Endothelial cell of hepatic sinusoid (primary cell): ENCODE measurements around the gene IGSF9B.

Source experiments
- in situ Hi-C: cut with HindIII; loops from 2 replicates; pipeline ENCODE4 v1.10.0; 2017; ENCODE audit warnings: low sequenced_read_pairs

Gene IGSF9B

GRCh38 chr11:133905677-133906156, 51.1 kb downstream of the IGSF9B start:
- in situ Hi-C loops, result no loop called here

GRCh38 chr11:133904818-133905515, 51.8 kb downstream of the IGSF9B start:
- in situ Hi-C loops, result no loop called here

- in situ Hi-C loops, result no loop called here
Observed at GRCh38 chr11:133903875-133904817, 52.6 kb downstream of the IGSF9B start.

GRCh38 chr11:133903056-133903455, 53.7 kb downstream of the IGSF9B start:
- in situ Hi-C loops, result no loop called here

- in situ Hi-C loops, result no loop called here
Observed at GRCh38 chr11:133902506-133902905, 54.3 kb downstream of the IGSF9B start.

GRCh38 chr11:133901999-133902398, 54.8 kb downstream of the IGSF9B start:
- in situ Hi-C loops, result no loop called here

GRCh38 chr11:133901316-133901715, 55.5 kb downstream of the IGSF9B start:
- in situ Hi-C loops, result no loop called here

- in situ Hi-C loops, result no loop called here
Observed at GRCh38 chr11:133900176-133901105, 56.3 kb downstream of the IGSF9B start.

GRCh38 chr11:133898770-133899115, 58.0 kb downstream of the IGSF9B start:
- in situ Hi-C loops, result no loop called here

GRCh38 chr11:133898031-133898769, 58.6 kb downstream of the IGSF9B start:
- in situ Hi-C loops, result no loop called here

- in situ Hi-C loops, result no loop called here
Observed at GRCh38 chr11:133897331-133897650, 59.5 kb downstream of the IGSF9B start.

- in situ Hi-C loops, result no loop called here
Observed at GRCh38 chr11:133896642-133897330, 60.0 kb downstream of the IGSF9B start.

GRCh38 chr11:133896028-133896427, 60.7 kb downstream of the IGSF9B start:
- in situ Hi-C loops, result no loop called here

- in situ Hi-C loops, result no loop called here
Observed at GRCh38 chr11:133895551-133895950, 61.2 kb downstream of the IGSF9B start.

- in situ Hi-C loops, result no loop called here
Observed at GRCh38 chr11:133895061-133895479, 61.7 kb downstream of the IGSF9B start.

GRCh38 chr11:133893381-133893780, 63.4 kb downstream of the IGSF9B start:
- in situ Hi-C loops, result no loop called here

- in situ Hi-C loops, result no loop called here
Observed at GRCh38 chr11:133892584-133893380, 64.0 kb downstream of the IGSF9B start.

- in situ Hi-C loops, result no loop called here
Observed at GRCh38 chr11:133892126-133892525, 64.6 kb downstream of the IGSF9B start.

GRCh38 chr11:133889893-133890292, 66.9 kb downstream of the IGSF9B start:
- in situ Hi-C loops, result no loop called here
